ENCODE results near the gene DSCAM.

DSCAM gene

DNA sequence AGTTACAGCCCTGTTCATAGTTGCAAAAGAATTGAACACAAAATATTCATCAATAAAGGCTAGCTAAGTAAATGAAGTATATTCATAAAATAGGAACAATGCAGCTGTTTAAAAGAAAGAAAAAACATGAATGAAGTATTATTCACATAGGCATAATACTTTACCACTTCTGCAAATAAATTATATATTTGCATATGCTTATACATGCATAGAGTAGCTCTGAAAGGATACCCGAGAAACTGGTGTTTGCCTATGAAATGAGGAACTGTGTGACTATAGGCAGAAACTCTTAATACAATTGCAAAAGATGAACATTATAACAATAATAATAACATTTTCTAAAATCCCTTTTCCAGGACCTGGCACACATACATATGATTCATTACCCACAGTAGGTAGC, 385.9 kb downstream of the DSCAM start:
- H3K27me3 ChIP-seq (ENCODE audit: insufficient read depth, poor library complexity, severe bottlenecking), result peaks cover 3% of the 10 kb centered on the region
- TF ChIP-seq GABPA (IDR thresholded peaks at IDR 0.05; ENCODE audit: low read depth) (no peak), SPI1 (IDR thresholded peaks at IDR 0.05; ENCODE audit: borderline replicate concordance, low read depth) (no peak), POLR2AphosphoS5 (IDR thresholded peaks at IDR 0.05; ENCODE audit: low read depth) (no peak)
- TF ChIP-seq, protein P1, sequence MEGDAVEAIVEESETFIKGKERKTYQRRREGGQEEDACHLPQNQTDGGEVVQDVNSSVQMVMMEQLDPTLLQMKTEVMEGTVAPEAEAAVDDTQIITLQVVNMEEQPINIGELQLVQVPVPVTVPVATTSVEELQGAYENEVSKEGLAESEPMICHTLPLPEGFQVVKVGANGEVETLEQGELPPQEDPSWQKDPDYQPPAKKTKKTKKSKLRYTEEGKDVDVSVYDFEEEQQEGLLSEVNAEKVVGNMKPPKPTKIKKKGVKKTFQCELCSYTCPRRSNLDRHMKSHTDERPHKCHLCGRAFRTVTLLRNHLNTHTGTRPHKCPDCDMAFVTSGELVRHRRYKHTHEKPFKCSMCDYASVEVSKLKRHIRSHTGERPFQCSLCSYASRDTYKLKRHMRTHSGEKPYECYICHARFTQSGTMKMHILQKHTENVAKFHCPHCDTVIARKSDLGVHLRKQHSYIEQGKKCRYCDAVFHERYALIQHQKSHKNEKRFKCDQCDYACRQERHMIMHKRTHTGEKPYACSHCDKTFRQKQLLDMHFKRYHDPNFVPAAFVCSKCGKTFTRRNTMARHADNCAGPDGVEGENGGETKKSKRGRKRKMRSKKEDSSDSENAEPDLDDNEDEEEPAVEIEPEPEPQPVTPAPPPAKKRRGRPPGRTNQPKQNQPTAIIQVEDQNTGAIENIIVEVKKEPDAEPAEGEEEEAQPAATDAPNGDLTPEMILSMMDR (IDR thresholded peaks at IDR 0.05; ENCODE audit: insufficient read depth, low read length), result no peak
- TF ChIP-seq, protein P2, sequence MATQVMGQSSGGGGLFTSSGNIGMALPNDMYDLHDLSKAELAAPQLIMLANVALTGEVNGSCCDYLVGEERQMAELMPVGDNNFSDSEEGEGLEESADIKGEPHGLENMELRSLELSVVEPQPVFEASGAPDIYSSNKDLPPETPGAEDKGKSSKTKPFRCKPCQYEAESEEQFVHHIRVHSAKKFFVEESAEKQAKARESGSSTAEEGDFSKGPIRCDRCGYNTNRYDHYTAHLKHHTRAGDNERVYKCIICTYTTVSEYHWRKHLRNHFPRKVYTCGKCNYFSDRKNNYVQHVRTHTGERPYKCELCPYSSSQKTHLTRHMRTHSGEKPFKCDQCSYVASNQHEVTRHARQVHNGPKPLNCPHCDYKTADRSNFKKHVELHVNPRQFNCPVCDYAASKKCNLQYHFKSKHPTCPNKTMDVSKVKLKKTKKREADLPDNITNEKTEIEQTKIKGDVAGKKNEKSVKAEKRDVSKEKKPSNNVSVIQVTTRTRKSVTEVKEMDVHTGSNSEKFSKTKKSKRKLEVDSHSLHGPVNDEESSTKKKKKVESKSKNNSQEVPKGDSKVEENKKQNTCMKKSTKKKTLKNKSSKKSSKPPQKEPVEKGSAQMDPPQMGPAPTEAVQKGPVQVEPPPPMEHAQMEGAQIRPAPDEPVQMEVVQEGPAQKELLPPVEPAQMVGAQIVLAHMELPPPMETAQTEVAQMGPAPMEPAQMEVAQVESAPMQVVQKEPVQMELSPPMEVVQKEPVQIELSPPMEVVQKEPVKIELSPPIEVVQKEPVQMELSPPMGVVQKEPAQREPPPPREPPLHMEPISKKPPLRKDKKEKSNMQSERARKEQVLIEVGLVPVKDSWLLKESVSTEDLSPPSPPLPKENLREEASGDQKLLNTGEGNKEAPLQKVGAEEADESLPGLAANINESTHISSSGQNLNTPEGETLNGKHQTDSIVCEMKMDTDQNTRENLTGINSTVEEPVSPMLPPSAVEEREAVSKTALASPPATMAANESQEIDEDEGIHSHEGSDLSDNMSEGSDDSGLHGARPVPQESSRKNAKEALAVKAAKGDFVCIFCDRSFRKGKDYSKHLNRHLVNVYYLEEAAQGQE (IDR thresholded peaks at IDR 0.05; ENCODE audit: insufficient replicate concordance, low read depth), result no peak
- no peak overlapping the region for H3K27ac ChIP-seq (replicated peaks)
- no peak overlapping the region for H3K4me3 ChIP-seq (replicated peaks; ENCODE audit: insufficient read depth, low read length)
- no peak for DNase-seq (ENCODE audit: low read depth in 1 of 2, low spot score in 1 of 2)

DNA sequence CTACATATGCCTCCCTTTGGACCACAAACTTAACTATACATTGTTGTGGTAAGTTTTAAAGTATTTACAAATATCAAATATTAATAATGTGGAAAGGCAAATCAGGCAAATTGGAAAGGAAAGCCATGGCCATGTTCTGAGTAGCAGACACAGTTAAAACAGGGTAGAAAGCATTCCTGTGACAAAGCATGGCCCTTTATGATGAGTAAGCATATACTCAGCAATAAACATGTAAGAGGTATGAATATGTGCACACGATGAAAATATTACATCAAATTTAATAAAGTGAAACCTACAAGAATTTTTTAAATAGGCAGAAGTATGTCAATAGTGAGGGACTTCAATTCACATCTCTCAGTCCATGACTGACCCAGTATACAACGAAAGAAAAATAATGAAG, 389.2 kb downstream of the DSCAM start:
- no peak overlapping the region for H3K4me3 ChIP-seq (replicated peaks; ENCODE audit: insufficient read depth, low read length)
- no peak for DNase-seq (ENCODE audit: low read depth in 1 of 2, low spot score in 1 of 2)
- TF ChIP-seq POLR2AphosphoS5 (IDR thresholded peaks at IDR 0.05; ENCODE audit: low read depth) (no peak), GABPA (IDR thresholded peaks at IDR 0.05; ENCODE audit: low read depth) (no peak), SPI1 (IDR thresholded peaks at IDR 0.05; ENCODE audit: borderline replicate concordance, low read depth) (no peak)
- TF ChIP-seq, protein P1 (IDR thresholded peaks at IDR 0.05; ENCODE audit: insufficient read depth, low read length), result no peak
- TF ChIP-seq, protein P2 (IDR thresholded peaks at IDR 0.05; ENCODE audit: insufficient replicate concordance, low read depth), result no peak

DNA sequence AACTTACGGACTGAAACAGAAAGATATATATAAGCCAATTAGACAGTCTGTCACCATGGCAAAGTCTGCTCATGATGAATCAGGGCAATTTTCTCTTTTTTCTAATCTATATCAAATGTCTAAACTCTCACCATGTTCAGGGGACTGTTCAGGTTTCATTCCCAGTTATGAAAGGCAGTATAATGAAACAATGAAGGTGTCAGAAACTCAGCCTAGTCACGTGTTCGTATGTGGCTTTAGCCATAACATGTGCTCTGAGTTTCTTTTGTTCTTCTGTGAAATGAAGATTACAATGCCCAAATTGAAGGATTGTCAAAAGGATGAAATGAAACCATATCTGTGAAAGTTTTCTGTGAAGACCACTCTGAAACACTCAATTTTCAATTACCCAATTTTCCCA, 392.9 kb downstream of the DSCAM start:
- Histone ChIP-seq H3K27me3 (ENCODE audit: insufficient read depth, poor library complexity, severe bottlenecking) (peaks cover 3% of the 10 kb centered on the region), H3K27ac (replicated peaks) (no peak overlapping the region), H3K4me3 (replicated peaks; ENCODE audit: insufficient read depth, low read length) (no peak overlapping the region)
- no peak for DNase-seq (ENCODE audit: low read depth in 1 of 2, low spot score in 1 of 2)
- TF ChIP-seq, protein P1 (IDR thresholded peaks at IDR 0.05; ENCODE audit: insufficient read depth, low read length), result no peak
- no peak for TF ChIP-seq GABPA (IDR thresholded peaks at IDR 0.05; ENCODE audit: low read depth)
- TF ChIP-seq, protein P2 (IDR thresholded peaks at IDR 0.05; ENCODE audit: insufficient replicate concordance, low read depth), result no peak
- no peak for TF ChIP-seq POLR2AphosphoS5 (IDR thresholded peaks at IDR 0.05; ENCODE audit: low read depth)
- TF ChIP-seq SPI1 (IDR thresholded peaks at IDR 0.05; ENCODE audit: borderline replicate concordance, low read depth), result no peak

More for the DNA sequence above, 389.2 kb downstream of the DSCAM start:
- Histone ChIP-seq H3K27me3 (ENCODE audit: insufficient read depth, poor library complexity, severe bottlenecking) (peaks cover 3% of the 10 kb centered on the region), H3K27ac (replicated peaks) (no peak overlapping the region)
